Hematopoietic multipotent progenitor cell treated with erythropoietin and hydrocortisone succinate and interleukin-3 and kit ligand, for 17 days (in vitro differentiated cells): ENCODE data around the gene STRN4.
"Not testable (repeated sequence)": the region's sequence is repeated elsewhere in the genome, so short reads cannot be mapped to it uniquely, and the experiment has no call there.

ENCODE experiments used
- DNase-seq: peaks from one replicate; pipeline ENCODE4 v3.0.0-alpha.2; 2015; ENCODE audit warnings: low spot score

The STRN4 gene, protein sequence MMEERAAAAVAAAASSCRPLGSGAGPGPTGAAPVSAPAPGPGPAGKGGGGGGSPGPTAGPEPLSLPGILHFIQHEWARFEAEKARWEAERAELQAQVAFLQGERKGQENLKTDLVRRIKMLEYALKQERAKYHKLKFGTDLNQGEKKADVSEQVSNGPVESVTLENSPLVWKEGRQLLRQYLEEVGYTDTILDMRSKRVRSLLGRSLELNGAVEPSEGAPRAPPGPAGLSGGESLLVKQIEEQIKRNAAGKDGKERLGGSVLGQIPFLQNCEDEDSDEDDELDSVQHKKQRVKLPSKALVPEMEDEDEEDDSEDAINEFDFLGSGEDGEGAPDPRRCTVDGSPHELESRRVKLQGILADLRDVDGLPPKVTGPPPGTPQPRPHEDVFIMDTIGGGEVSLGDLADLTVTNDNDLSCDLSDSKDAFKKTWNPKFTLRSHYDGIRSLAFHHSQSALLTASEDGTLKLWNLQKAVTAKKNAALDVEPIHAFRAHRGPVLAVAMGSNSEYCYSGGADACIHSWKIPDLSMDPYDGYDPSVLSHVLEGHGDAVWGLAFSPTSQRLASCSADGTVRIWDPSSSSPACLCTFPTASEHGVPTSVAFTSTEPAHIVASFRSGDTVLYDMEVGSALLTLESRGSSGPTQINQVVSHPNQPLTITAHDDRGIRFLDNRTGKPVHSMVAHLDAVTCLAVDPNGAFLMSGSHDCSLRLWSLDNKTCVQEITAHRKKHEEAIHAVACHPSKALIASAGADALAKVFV

DNA sequence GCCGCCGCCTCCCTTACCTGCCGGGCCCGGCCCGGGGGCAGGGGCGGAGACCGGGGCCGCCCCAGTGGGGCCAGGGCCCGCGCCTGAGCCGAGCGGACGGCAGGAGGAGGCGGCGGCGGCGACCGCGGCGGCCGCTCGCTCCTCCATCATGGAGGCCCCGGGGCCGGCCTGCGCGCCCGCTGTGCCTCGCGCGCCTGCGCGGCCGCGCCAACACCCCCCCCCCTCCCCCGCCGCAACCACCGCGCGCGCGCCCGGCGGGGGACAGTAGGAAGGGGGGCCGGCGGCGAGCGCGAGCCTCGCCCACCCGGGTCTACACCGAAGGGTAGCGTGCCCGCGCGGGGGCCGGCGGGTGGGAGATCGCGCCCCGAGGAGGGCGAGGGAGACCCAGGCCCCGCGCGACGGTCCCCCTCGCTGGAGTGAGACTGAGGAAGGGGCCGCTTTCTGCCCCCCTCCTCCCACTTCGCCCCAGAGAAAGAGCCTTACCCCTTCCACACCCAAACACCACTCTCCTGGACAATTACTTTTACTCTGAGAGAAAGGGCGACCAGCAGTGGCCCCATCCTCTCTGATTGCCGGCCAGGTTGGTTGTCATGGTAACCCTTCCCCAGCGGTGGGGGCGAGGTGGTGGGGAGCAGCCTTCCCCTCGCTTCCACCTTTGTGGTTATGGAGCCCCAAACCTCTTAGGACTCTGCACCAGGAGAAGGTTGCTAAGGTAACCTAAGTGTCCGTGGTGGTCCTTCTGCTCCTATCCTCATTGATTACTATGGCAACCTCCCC lies at the start of gene STRN4:
Gene STRN4 (minus strand): TSS at position 170 of the 777 bp plus-strand sequence. CDS start 20 bp downstream, at position 150.
- peak; percentile 73 for DNase-seq

DNA sequence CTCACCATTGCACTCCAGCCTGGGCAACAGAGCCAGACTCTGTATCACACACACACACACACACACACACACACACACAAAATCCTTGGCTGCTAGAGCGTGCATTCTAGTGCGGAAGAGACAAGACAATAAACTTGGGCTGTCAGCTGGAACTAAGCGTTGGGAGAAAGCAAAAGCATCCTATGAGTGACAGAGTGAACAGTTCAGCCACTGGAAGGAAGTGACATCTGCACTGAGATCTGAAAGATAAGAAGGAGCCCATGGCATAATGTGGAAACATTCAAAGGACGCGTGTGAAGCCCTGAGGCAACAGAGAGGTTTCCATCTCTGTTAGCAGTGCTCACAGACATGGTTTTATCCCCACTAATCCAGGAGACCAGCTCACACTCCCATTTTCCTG lies 45.7 kb upstream of the STRN4 start:
- no peak for DNase-seq

DNA sequence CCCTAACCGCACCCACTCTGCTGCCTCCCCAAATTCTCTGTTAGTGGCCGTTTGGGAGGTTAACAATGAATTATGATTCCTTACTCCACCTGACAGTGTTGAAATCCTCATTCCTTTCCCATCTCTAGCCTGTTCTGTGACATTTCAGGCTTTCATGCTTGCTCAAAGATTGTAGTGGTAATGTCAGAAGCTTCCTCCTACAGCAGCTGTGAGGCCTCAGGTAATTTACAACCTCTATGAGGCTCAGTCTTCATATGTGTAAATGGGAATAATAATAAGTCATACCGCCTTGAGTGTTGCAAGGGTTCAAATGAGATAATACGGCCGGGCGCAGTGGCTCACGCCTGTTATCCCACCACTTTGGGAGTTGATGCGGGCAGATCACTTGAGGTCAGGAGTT lies 43.1 kb upstream of the STRN4 start:
- DNase-seq, result no peak

DNA sequence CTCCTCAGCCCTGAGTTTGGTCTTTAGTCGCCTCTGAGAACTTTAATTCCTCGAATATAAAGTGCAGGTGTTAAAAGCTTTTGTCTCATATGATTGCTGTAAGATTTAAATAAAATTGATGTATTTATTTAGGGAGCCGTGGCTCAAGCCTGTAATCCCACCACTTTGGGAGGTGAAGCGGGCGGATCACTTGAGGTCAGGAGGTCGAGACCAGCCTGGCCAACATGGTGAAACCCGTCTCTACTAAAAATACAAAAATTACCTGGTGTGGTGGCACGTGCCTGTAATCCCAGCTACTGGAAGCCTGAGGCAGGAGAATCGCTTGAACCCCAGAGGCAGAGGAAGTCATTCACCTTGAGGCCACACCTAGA lies 42.7 kb upstream of the STRN4 start:
- no peak for DNase-seq

DNA sequence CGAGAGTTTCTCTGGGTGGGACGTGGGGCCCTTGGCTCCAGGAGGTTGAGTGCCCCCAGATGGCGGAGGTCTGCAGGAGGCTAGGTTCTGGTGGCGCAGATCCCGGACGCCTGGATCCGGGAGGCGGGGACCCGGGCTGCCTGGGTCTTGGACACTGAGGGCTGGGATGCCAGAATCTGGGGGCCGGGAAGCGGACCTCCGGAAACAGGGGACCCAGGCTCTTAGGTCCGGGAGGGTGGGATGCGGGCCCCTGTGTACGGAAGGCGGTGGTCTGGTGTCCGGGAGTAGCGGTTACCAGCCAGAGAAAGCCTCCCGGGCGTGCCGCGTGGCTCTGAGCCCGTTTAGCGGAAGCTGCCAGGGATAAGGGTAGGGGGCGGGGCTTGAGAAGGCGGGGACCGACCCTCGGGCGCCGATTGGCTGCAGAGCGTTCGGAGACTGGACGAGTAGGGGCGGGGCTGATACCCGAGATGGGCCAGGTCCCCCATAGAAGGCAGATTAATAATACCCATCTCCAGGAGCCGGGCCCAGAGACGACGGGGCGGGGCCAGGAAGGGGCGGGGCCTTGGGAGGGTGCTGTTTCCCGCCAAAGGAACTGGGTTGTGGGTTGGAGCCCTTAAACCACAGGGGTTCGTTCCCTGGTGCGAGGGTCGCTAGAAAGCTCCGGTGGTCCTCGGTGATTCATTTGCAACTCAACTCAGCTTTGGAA lies 42.2 kb upstream of the STRN4 start, which contains the start of gene SLC1A5:
Gene SLC1A5 (minus strand): TSS at position 333 of the 706 bp plus-strand sequence. CDS start 629 bp downstream, outside the sequence.
- peak; percentile 97 for DNase-seq

DNA sequence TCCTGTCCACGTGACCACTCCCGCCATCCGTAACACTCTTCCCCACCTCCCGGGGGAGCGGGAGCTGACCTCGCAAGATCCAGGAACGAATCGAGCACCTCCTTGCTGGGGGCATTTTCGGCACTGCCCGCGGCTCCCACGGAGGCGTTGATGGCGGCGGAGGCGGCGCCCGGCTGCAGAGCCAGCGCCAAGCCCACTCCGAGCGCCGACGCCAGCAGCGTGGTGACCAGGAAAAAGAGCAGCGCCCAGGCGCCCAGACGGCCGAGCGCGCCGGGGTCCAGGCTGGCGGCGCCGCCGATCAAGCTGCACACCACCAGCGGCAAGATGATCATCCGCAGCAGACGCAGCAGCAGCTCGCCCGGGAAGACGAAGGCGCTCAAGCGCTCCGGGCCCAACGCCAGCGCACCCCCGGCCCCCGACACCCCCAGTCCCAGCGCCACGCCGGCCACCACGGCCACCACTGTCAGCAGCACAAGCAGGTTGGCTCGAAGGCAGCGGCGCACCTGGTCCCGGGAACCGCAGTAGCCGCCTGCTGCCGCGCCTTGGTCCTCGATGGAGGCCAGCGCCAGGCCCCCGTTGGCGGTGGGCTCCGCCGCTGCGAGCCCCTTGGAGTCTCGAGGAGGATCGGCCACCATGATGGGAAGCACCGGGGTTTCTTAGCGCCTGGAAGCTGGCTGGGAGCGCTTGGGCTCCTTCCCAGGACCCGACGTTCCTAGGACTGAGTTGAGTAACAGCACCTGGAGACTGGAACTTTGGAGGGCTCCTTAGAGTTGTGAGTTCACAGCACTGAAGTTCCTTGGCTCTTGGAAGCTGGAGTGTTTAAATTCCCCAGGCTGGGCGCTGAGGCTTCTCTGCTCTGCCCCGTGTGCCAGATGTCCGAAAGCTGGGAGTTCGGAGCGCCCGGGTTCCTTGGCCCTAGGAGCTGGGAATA lies 41.3 kb upstream of the STRN4 start:
- peak; percentile 65 for DNase-seq

DNA sequence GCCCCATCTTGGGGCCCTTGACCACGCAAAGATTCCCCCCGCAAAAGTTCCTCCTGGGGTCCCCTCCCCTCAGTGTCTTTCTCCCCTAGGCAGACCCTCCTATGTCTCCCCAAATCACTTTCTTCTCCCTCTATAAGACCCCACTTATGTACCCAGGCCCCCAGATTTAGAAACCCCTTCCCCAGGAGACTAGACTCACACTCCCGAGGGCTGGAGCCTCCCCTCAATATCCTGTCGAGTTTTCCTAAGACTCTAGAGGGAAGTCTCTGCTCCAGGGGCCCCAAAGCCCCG lies 40.7 kb upstream of the STRN4 start:
- no peak for DNase-seq

DNA sequence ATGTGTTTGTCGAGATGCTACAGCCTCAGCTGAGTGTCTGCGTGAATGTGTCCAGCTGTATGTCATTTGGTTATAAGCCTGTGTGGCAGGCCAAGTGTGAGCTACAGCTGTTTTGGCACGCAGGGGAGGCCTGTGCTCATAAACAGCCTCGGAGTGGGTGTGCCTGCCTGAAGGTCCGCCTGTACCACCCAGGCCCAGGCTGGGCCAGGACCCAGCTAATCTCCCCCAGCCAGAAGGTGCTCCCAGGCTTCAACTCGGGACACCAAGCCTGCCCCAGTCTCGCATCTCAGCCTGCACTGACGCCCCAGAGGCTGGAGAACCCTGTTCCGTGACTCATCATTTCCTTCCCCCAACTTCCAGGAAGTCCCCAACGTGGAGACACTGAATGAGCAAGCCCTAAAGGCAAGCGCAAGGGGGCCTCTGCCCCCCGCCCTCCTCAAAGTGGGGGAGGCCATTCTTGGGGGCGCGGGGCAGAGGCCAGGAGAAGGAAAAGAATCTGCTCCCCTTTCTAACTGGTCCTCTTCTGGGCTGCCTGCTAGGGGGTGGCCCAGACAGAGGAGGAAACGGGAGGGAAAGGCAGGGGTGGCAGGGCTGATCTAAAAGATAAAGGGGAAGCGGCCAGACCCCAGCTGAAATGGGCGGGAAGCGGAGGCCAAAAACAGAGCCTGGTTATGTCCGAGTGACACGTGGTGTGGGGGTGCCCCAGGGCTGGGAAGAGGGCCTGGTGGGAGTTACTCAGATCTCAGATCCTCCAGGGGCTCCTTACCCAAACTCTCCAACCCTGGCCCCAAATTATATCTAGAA lies 40.2 kb upstream of the STRN4 start:
- DNase-seq, result peak; percentile 97

DNA sequence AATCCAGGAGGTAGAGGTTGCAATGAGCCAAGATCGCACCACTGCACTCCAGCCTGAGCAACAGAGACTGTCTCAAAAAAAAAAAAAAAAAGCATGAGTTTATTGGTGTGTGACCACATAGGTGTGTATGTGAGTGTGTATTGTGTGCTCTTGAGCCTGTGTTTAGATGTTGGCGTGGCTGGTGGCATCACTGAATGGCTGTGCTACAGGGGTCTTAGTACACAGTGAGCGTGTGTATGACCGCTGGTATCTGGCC lies 39.7 kb upstream of the STRN4 start:
- no peak for DNase-seq

DNA sequence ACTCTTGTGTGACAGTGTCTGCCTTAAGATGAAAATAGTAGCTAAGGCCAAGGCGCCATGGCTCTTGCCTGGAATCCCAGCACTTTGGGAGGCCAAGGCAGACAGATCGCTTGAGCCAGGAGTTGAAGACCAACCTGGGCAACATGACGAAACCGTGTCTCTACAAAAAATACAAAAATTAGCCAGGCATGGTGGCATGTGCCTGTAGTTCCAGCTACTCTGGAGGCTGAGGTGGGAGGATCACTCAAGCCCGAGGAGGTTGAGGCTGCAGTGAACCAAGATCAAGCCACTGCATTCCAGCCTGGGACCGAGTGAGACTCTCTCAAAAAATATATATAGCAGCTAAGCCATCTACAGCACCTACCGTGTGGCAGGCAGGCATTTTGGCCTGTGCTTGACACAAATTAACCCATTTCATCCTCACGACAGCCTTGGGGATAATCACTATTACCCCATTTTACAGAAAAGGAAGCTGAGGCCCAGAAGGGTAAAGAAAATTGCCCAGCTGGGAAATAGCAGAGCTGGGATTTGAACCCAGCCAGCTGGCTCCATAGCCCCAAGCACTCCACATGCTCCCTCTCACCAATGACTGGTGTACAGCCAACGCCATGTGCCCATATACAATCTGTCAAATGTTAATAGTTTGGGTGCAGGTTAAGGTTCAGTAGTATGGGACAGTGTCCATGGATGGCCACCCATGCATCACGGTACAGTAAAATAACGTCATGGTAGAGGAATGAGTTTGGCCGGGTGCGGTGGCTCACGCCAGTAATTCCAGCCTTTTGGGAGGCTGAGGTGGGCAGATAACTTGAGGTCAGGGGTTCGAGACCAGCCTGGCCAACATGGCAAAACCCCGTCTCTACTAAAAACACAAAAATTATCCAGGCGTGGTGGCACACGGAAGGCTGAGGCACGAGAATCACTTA lies 39.1 kb upstream of the STRN4 start:
- peak; percentile 64 for DNase-seq

DNA sequence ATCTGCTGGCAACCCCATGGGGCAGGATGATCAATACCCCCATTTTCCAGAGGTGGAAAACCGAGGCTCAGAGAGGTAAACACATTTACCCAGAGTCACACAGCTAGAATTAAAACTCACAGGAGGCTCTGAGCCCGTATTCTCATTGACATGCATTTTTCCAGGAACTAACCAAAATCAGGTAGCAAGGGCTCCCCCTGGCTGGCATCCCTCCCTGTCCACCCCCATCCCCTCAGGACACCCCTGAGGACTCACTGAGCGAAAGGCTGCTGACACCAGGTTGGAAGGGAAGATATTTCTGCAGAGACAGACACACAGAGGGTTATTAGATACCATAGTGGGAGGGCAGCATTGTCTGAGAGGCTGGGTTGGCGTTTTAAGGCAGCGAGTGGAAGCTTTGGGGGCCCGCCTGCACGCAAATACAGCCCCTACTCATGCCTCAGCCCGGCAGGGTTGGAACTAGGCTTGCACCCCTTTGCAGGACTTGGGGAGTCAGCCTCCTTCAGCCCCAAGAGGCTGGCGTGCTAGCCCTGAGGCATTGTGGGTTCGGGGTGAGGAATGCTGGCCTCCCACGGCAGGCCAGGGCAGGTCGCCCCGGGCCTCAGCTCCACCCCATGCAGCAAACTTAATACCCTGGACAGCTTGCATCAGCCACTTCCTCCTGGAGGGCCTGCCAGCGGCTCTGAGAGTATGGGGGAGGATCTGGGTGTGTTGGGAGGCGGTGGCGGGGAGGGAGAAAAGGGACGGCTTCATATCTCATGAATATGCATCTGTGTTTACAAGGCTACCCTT lies 38.2 kb upstream of the STRN4 start:
- DNase-seq, result peak; percentile 92

DNA sequence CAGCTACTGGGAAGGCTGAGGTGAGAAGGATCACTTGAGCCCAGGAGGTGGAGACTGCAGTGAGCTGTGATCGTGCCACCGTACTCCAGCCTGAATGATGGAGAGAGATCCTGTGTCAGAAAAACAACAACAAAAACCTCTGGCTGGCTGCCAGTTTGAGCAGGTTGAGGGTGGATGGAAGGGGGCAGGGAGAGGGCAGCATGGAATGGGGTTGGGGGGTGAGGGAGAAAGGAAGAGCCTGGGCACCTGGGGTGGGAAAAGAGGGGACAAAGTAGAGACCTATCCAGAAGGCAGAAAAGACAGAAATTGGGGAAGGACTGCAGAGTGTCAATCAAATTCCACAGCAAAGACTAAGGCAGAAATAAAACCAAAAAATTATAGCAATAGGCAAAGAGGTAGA lies 37.4 kb upstream of the STRN4 start:
- peak; percentile 77 for DNase-seq

DNA sequence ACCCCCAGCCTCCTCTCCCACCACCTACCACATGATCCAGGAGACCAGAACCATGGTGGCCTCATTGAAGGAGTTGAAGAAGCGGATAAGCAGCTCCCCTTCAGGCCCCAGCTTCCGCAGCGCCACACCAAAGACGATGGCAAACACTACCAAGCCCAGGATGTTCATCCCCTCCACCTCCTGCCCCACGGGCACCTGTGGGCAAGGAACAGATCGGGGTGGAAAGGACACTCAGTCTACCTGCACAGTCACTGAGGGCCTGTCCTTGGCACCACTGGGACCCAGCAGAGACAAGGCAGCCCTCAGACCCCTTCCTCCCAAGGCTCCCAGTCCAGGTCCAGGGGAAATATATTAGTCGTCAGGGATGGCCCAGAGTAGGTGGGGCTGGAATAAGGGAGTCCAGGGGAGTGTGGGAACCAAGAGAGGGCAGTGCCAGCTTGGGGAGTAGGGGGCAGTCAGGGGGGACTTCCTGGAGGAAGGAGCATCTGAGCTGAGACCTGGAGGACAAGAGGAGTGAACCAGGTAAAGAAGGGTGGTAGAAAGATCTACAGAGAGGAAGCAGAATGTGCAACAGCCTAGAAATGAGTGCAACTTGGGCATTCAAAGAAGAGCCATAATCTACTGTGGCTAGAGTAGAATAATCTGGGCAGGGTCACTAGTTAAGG lies 36.2 kb upstream of the STRN4 start:
- no peak for DNase-seq

DNA sequence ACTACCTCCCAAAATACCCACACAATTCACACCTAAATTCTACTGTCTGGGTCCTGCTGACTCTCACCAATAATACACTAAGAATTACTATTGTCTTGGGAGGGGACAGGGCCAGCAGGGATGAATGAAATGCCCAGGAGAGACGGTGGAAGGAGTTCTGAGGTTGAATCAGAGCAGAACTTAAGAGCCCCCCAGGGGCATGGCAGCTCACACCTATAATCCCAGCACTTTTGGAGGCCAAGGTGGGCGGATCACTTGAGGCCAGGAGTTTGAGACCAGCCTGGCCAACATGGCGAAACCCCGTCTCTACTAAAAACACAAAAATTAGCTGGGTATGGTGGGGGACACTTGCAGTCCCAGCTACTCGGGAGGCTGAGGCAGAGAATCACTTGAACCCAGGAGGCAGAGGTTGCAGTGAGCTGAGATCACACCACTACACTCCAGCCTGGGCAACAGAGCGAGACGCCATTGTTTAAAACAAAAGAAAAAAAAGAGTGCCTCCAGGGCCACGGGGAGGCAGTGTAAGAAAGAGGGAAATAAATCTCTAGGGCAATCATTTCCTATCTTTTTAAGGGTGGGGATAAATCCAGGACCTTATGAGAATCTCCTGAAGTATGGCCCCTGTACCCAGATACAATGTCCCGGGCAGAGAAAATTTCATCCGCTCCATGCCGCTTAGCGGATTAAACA lies 31.9 kb upstream of the STRN4 start:
- DNase-seq, result not testable (repeated sequence)

DNA sequence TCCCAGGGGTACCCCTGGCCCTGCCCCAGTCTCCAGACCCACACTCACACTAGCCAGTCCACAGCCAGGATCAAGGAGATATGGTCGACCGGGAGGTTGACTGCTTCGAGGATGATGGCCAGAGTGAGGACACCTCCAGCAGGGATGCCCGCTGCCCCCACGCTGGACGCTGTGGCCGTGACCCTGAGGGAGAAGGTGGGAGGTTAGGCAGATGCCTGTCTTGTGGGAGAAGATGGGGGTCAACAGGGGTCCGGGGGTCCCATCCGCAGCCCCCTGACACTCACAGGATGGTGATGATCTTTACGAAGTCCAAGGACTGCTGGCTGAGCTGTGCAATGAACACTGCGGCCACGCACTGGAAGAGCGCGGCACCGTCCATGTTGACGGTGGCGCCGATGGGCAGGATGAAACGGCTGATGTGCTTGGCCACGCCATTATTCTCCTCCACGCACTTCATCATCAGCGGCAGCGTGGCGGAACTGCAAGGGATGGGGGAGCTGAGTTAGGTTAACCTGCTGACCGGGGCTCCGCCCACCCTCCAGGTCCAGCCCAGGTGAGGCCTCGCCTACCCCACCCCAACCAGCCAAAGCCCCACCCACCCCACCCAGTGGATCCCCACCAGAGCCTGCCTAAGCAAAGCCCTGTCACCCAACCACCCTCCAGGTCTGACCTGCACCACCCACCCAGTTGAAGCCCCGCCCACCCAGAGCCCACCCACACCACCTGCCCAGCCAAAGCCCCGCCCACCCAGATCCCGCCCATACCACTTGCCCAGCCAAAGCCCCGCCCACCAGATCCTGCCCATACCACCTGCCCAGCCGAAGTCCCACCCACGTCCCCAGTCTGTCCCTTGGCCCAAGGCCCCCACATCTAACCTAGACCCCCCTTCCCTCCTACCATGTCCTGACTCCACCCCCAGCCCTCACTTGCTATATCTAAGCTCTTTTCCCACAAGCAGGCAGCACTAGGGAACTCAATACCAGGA lies 31.0 kb upstream of the STRN4 start:
- peak; percentile 66 for DNase-seq

DNA sequence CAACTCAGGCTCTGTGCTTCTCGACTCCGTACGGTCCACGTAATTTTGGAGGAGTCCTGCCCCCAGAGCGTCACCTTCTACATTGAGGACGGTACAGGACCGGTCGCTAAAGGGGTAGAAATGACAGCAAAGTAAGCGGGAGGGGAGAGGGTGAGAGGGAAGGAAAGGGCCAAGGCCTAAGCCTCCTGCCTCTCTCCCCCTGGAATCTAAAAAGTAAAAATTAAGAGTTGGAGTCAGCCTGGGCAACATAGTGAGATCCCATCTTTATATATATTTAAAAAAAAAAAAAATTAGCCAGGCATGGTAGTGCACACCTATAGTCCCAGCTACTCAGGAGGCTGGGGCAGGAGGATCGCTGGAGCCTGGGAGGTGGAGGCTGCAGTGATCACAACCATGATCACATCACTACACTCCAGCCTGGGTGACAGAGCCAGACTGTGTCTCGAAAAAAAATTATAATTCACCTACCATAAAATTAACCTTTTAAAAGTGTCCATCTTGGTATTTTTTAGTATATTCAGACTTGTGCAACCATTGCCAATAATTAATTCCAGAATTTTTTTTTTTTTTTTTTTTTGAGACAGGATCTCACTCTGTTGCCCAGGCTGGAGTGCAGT lies 29.5 kb upstream of the STRN4 start:
- no peak for DNase-seq
